ENCODE results near the gene BPIFB1.

GRCh38 chr20:33275871-33276270 is 7.1 kb upstream of the BPIFB1 start:
- TF ChIP-seq CTCF (IDR thresholded peaks at IDR 0.05): no peak
- no peak for TF ChIP-seq POLR2A (IDR thresholded peaks at IDR 0.05)
- TF ChIP-seq POLR2AphosphoS5 (IDR thresholded peaks at IDR 0.05): no peak

Data from breast epithelium (tissue), 3 donors.